H1 (cell line): Measurements from ENCODE around the gene FLVCR2.

ENCODE experiments used
- CEBPB ChIP-seq: IDR thresholded peaks from 2 replicates; pipeline ENCODE4 v1.6.1; 2012; ENCODE audit warnings: low read depth, low read length
- CTCF ChIP-seq, 3 experiments: IDR thresholded peaks; 1 replicate in 2 of 3; 2 replicates in 1 of 3; pipeline versions ENCODE4 v1.5.1 to v1.6.1; 2011; ENCODE audit warnings: low read length in 3 of 3, mild to moderate bottlenecking in 3 of 3, inconsistent platforms in 2 of 3, low read depth in 1 of 3, moderate library complexity in 1 of 3; ENCODE audit not compliant: insufficient read depth in 1 of 3; ENCODE audit errors: control extremely low read depth in 1 of 3
- EP300 ChIP-seq, 2 experiments: IDR thresholded peaks; 1 replicate in 1 of 2; 2 replicates in 1 of 2; pipeline ENCODE4 v1.6.1; 2011 to 2012; ENCODE audit warnings: low read depth in 2 of 2, low read length in 2 of 2, mild to moderate bottlenecking in 2 of 2, borderline replicate concordance in 1 of 2, inconsistent platforms in 1 of 2, moderate library complexity in 1 of 2
- JUN ChIP-seq: IDR thresholded peaks from 2 replicates; pipeline ENCODE4 v1.6.1; 2011; ENCODE audit warnings: low read depth, mild to moderate bottlenecking, improper control_type of control experiment, low read length
- KDM1A ChIP-seq: fragments of 200-600, 300-600 bp; sonication (generic); IDR thresholded peaks from 2 replicates; pipeline ENCODE4 v1.7.1; 2016; ENCODE audit warnings: mild to moderate bottlenecking, low read length, borderline replicate concordance
- POLR2AphosphoS5 ChIP-seq: IDR thresholded peaks from 2 replicates; pipeline ENCODE4 v1.6.1; 2011; ENCODE audit warnings: low read depth, low read length
- POU5F1 ChIP-seq: IDR thresholded peaks from 2 replicates; pipeline ENCODE4 v1.6.1; 2011; ENCODE audit warnings: low read depth, mild to moderate bottlenecking, low read length, moderate library complexity
- TAF1 ChIP-seq: IDR thresholded peaks from 2 replicates; pipeline ENCODE4 v1.6.1; 2011; ENCODE audit warnings: mild to moderate bottlenecking, low read depth, low read length
- TCF12 ChIP-seq: IDR thresholded peaks from 2 replicates; pipeline ENCODE4 v1.6.1; 2011; ENCODE audit warnings: low read depth, mild to moderate bottlenecking, low read length

GRCh38 chr14:75562489-75562888 is 15.9 kb upstream of the FLVCR2 start:
- TF ChIP-seq CEBPB (no peak), POU5F1 (no peak), TAF1 (no peak), CTCF (IDR thresholded peaks at IDR 0.05; ENCODE audit: control extremely low read depth in 1 of 3, insufficient read depth in 1 of 3, low read depth in 1 of 3, low read length in 3 of 3) (no peak), EP300 (IDR thresholded peaks at IDR 0.05; ENCODE audit: borderline replicate concordance in 1 of 2, low read depth in 2 of 2, low read length in 2 of 2) (no peak), JUN (no peak), TCF12 (no peak), KDM1A (no peak), POLR2AphosphoS5 (no peak)
